Measurements from ENCODE around the gene NACC2. TPM values are rescaled to one million over a fixed set of nuclear protein-coding genes. Genes with fewer than 3 reads are reported as not detected.

The NACC2 gene
- total and polyA plus RNA-seq, 2 experiments from 2014 or later = 11.0 to 13.0 TPM

GRCh38 chr9:136080716-136081112 lies 14.4 kb downstream of the NACC2 start:
- no peak for DNase-seq (ENCODE audit: low spot score)
- H3K36me3 ChIP-seq (replicated peaks; ENCODE audit: insufficient read depth, low read depth) = no peaks in the 10 kb centered on the region
- no peak overlapping the region for H3K27ac ChIP-seq
- peaks cover 80% of the 10 kb centered on the region for H3K79me2 ChIP-seq
- 90% methylated on average over 23 of the region's 23 CpGs for WGBS (ENCODE audit: low lambda C conversion rate, missing lambda C conversion rate)
- TF ChIP-seq EZH2 (IDR thresholded peaks at IDR 0.05; ENCODE audit: borderline replicate concordance) (no peak), CTCF (IDR thresholded peaks at IDR 0.05; ENCODE audit: poor library complexity) (no peak), EZH2phosphoT487 (IDR thresholded peaks at IDR 0.05; ENCODE audit: low read depth, severe bottlenecking, unreplicated experiment) (no peak)
- H3K4me3 ChIP-seq = no peak overlapping the region
- no peak overlapping the region for H3K4me2 ChIP-seq
- H3K9me2 ChIP-seq (replicated peaks; ENCODE audit: insufficient read depth) = no peaks in the 10 kb centered on the region
- H2AFZ ChIP-seq = no peak overlapping the region
- H3K4me1 ChIP-seq (ENCODE audit: insufficient read depth) = no peaks in the 10 kb centered on the region
- H3K9me3 ChIP-seq (ENCODE audit: low read depth) = no peaks in the 10 kb centered on the region
- no peaks in the 10 kb centered on the region for H3K27me3 ChIP-seq
- peaks cover 57% of the 10 kb centered on the region for H4K20me1 ChIP-seq (ENCODE audit: insufficient read depth, poor library complexity, severe bottlenecking)

- Histone ChIP-seq H3K27ac (no peak overlapping the region), H3K36me3 (replicated peaks; ENCODE audit: insufficient read depth, low read depth) (no peaks in the 10 kb centered on the region), H2AFZ (no peak overlapping the region), H3K4me2 (no peak overlapping the region), H3K4me1 (ENCODE audit: insufficient read depth) (no peaks in the 10 kb centered on the region), H3K4me3 (no peak overlapping the region), H3K9me3 (ENCODE audit: low read depth) (no peaks in the 10 kb centered on the region), H3K9me2 (replicated peaks; ENCODE audit: insufficient read depth) (no peaks in the 10 kb centered on the region), H3K27me3 (no peaks in the 10 kb centered on the region), H4K20me1 (ENCODE audit: insufficient read depth, poor library complexity, severe bottlenecking) (peaks cover 48% of the 10 kb centered on the region), H3K79me2 (peaks cover 80% of the 10 kb centered on the region)
- no peak for DNase-seq (ENCODE audit: low spot score)
- TF ChIP-seq EZH2 (IDR thresholded peaks at IDR 0.05; ENCODE audit: borderline replicate concordance) (no peak), CTCF (IDR thresholded peaks at IDR 0.05; ENCODE audit: poor library complexity) (no peak), EZH2phosphoT487 (IDR thresholded peaks at IDR 0.05; ENCODE audit: low read depth, severe bottlenecking, unreplicated experiment) (no peak)
- WGBS (ENCODE audit: low lambda C conversion rate, missing lambda C conversion rate) = 94% methylated on average over 6 of the region's 6 CpGs
These were observed 15.2 kb downstream of the NACC2 start for GRCh38 chr9:136079916-136080246.

GRCh38 chr9:136079211-136079915 lies 15.7 kb downstream of the NACC2 start:
- H3K27ac ChIP-seq = no peak overlapping the region
- no peak for TF ChIP-seq EZH2 (IDR thresholded peaks at IDR 0.05; ENCODE audit: borderline replicate concordance)
- no peak for DNase-seq (ENCODE audit: low spot score)
- H4K20me1 ChIP-seq (ENCODE audit: insufficient read depth, poor library complexity, severe bottlenecking) = peaks cover 43% of the 10 kb centered on the region
- H3K4me2 ChIP-seq = no peak overlapping the region
- 73% methylated on average over 16 of the region's 16 CpGs for WGBS (ENCODE audit: low lambda C conversion rate, missing lambda C conversion rate)
- H3K4me3 ChIP-seq = no peak overlapping the region
- H3K36me3 ChIP-seq (replicated peaks; ENCODE audit: insufficient read depth, low read depth) = no peaks in the 10 kb centered on the region
- no peaks in the 10 kb centered on the region for H3K9me3 ChIP-seq (ENCODE audit: low read depth)
- no peak overlapping the region for H2AFZ ChIP-seq
- H3K9me2 ChIP-seq (replicated peaks; ENCODE audit: insufficient read depth) = no peaks in the 10 kb centered on the region
- H3K27me3 ChIP-seq = no peaks in the 10 kb centered on the region
- peaks cover 77% of the 10 kb centered on the region for H3K79me2 ChIP-seq
- no peaks in the 10 kb centered on the region for H3K4me1 ChIP-seq (ENCODE audit: insufficient read depth)

- H3K4me3 ChIP-seq = no peak overlapping the region
- H3K79me2 ChIP-seq = peaks cover 74% of the 10 kb centered on the region
- DNase-seq (ENCODE audit: low spot score) = no peak
- H4K20me1 ChIP-seq (ENCODE audit: insufficient read depth, poor library complexity, severe bottlenecking) = peaks cover 45% of the 10 kb centered on the region
- no peaks in the 10 kb centered on the region for H3K4me1 ChIP-seq (ENCODE audit: insufficient read depth)
- TF ChIP-seq CTCF (IDR thresholded peaks at IDR 0.05; ENCODE audit: poor library complexity) = no peak
- TF ChIP-seq EZH2 (IDR thresholded peaks at IDR 0.05; ENCODE audit: borderline replicate concordance) = no peak
- TF ChIP-seq EZH2phosphoT487 (IDR thresholded peaks at IDR 0.05; ENCODE audit: low read depth, severe bottlenecking, unreplicated experiment) = no peak
- H3K9me2 ChIP-seq (replicated peaks; ENCODE audit: insufficient read depth) = no peaks in the 10 kb centered on the region
- WGBS (ENCODE audit: low lambda C conversion rate, missing lambda C conversion rate) = 91% methylated on average over 22 of the region's 27 CpGs
- H2AFZ ChIP-seq = no peak overlapping the region
- H3K9me3 ChIP-seq (ENCODE audit: low read depth) = no peaks in the 10 kb centered on the region
- H3K27ac ChIP-seq = no peak overlapping the region
- H3K36me3 ChIP-seq (replicated peaks; ENCODE audit: insufficient read depth, low read depth) = no peaks in the 10 kb centered on the region
- H3K4me2 ChIP-seq = no peak overlapping the region
- no peaks in the 10 kb centered on the region for H3K27me3 ChIP-seq
These were observed 16.5 kb downstream of the NACC2 start for GRCh38 chr9:136078498-136079011.

All from hepatocyte (in vitro differentiated cells).